NCI-H187 (cell line): ENCODE data around the gene RALGAPA2.

Experiments
- DNase-seq, 2 experiments: peaks; one replicate each; lab custom pipeline; 2025; lab: John Stamatoyannopoulos, UW

Gene RALGAPA2

DNA sequence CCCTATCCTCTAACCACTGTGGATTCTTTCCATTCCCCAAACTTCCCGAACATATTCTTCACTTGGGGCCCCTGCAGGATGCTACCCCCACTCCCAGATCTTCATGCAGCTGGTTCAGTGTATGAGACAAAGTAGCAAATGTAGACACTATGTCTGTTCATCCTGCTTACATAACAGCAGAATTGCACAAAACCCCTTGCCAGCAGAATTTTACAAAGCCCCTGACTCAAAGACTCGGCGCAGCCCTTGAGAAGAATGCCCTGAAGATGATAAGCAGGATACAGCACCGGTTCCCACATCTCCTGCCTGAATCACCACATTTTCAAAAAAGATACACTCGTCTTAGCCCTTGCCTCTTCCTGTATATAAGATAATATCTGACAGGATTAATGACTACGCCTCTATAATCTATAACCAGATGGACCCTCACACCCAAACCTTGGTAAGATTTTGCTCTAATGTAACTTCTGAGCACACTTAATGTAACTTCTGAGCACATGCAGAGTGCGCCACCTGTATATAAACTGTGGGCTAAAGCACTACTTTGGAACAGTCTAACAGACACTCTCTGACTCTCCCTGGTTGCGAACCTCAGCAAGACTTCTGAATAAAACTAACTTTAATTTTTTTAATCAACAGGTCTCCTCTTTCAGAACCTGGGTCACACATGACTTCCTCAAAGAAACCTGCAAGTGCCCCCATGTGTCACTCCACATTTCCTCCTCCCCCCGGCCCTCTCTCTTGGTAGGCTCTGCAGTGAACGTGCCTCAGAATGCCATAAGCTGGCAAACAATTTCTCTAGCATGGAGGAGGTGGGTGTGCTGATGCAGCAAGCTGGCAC is 28.7 kb downstream of the RALGAPA2 start:
- DNase-seq: no peak

DNA sequence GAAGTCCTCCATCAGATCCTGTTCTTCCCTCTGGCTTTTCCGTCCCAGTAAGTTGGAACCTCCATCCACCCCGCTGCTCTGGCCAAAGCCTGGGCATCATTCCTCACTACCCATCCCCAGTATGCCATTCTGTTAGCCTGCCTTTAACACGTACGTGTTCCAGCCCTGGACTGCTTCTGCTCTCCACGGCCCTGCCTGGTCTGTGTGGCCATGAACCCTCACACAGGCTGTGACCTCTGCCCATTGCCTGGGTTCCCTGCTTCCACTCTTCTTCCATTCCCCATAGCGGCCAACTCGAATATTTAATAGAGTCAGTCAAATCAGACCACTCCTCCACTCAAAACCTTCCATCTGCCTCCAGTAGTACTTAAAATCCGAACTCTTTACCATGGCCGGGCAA is 29.4 kb downstream of the RALGAPA2 start:
- DNase-seq: no peak

DNA sequence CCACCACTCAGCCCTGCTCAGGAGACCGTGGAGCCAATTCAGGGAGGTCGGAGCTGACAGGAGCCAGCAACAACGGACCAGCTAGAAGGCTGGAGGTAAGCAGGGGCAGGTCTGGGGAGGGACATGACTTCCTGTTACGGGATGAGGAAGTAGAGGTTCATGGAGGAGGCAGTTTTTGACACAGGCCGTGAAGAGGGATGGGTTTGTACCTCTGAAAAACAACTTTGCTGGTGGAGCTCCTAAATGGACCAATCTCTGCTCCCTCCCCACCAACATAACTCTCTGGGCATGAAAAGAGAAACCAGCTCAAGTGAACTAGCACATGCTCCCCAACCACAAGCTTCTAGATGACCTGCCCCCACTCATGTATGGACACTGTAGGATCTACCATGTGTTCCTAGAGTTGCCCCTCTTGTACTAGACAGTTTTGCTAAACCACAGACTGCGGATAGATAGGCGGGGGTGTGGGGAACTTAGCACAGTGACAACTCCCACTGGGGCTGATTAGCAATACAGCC is 31.4 kb downstream of the RALGAPA2 start:
- no peak for DNase-seq

DNA sequence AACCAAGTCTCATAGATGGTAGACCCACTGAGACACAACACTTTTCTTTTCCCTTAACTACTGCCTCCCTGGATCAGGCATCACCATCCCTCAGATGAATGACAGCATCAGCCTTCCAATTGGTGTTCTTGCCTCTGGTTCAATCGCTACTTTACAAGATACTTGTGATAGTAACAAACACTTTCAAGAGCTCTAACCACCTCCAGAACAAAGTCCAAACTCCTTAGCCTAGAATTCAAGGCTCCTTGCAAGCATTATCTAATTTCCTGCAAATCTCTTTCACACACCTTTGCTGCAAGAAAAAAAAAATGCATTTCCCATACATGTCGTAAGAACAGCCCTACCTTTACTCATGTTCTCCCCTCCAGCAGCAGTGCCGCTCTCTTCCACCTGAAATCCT is 33.1 kb downstream of the RALGAPA2 start:
- DNase-seq: no peak

DNA sequence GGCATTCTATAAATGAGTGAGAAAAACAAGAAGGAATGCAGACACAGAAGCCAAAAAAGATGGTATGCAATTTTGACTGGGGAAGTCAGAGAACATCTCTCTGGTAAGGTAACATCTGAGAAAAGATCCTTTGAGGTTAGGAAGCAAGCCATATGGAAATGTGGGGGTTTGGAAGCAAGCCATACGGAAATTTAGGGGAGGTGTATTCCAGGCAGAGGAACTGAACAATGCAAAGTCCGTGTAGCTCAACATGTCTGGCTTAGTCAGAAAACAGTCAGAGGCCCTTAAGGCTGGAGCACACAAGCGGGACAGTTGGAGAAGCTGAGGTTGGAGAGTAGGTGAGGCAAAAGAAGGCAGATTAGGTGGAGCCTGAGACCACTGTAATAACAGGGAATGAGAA is 35.3 kb downstream of the RALGAPA2 start:
- no peak for DNase-seq

DNA sequence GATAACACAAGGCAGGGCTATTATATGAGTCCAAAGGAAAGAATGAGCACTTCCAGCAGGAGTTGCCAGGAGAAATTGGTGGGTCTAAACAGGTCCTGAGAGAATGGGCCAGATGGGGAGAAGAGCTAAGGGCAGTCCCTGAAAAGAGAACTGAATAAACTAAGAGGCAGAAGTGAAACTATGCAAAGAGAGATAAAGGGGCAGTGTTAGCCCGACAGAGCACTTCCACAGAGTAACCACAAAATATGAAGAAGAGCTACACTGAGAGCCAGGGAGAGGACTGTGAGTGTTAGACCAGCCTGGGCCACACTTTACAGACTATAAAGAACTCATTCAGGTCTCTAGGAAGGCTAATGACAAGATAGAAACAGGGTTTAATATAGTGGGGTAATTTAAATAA is 43.8 kb downstream of the RALGAPA2 start:
- no peak for DNase-seq

DNA sequence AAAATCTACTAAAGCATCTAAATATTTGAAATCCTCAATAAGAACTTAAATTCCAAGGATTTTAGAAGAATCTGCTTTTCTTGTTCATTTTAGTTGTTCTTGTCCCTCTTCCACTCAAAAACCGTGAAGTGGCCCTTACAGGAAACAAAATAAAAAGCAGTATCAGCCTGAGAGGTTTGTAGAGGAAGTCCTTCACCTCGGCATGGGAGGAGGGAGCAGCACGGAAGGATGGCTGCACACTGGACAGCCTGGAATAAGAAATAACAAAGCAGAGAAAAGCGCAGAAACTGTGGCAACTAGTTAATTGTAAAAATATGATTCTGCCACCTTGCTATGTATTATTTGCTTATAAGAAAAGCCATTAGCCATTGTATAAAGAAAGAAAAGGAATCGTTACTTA is 46.1 kb downstream of the RALGAPA2 start:
- no peak for DNase-seq

DNA sequence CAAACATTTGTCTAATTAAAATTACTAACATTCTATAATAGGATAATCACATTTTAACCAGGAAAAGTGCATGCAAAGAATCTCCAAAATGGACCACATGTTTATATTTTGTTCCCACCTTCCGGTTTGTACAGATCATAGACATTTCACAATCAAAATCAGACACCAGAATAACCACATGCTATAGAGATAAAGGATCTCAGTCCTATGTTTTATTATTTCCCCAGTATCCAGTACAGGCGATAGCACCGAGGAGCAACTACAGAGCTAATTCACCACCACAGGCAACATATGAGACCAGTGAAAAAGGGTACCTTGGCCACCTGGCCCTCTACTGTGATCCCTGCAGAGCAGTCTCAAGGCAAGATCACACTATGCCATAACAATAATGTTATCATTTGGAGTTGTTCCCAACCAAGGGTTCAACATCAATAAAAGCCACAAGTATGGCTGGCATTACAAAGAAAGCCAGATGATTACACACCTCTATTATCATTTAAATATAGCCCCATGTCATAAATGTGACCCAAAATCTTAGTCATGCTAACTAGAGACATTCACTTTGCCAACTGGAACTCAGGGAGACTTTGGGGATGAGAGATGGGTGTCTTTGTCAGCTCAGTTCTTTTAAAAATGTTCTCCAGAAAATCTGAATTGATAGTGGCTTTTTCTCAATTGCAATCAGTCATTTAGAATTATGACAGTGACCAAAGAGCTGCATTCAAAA is 46.7 kb downstream of the RALGAPA2 start:
- no peak for DNase-seq

DNA sequence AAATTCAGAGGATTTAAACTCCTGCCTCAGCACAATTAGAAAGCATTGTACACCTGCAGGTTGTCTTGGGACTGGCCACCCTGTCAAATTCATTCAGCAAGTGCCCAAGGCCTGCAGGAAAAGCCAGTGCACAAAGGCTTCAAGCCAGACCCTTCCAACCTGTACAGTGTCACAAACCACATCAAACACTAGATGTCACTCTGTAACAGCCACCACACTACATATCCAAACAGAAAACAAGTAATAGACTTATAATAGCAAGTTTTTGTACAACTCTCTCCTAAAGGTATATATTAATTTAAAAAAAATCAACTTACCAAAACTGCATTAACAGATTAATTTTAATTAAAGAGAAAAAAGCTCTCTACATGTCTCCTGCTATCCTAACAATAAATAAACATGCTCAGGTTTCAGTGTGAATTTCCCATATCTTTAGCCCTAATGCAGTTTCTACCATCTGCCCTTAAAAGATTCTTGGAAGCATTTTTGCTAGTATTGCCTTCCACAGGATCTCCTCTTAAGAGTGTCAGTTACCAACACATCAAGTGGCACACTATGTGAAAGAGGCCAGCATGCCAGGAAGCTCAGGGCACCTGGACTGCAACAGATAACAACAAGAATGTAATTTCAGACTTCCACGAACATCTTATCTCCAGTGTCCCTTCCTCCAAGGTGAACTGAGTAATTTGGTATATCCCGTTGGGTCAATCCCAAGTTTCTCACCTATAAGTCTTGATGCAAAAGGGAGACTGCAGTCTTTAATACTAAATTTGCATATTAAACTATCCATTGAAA is 47.5 kb downstream of the RALGAPA2 start:
- no peak for DNase-seq

DNA sequence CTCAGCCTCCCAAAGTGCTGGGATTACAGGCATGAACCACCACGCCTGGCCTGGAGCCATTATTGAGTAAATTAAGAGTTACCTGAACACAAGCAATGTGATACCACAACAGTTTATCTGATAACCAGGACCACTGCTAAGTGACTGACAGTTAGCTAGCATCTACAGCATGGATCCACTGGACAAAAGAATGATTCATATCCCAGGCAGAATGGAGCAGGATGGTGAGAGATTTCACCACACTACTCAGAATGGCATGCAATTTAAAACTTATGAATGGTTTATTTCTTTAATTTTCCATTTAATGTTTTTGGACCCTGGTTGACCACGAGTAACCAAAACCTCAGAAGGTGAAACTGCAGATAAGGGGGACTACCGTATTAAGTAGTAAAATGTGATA is 48.6 kb downstream of the RALGAPA2 start:
- no peak for DNase-seq

DNA sequence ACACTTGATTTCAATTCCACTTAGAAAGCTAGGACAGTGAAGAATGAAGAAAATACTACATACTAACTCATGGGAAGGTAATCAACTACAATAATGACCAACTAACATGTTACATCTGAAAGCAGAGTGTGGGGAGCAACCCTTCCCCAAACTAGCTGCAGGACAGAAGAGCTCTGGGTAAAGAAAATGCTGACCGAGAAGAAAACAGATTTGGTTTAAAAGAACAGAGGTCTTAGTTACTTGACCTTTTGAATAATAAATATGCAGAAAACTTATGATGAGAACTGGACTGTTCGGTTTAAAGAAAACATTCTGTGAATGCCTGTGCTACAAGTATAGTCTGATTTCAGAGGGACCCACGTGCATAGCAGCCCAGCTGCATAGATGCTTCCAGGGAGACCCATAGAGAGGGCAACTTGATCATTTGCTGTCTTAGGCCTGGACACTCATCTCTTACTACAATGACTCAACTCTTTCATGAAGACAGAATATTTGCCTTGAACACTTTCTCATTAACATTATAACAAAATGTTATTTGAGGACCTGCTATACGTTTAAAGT is 53.5 kb downstream of the RALGAPA2 start:
- no peak for DNase-seq

DNA sequence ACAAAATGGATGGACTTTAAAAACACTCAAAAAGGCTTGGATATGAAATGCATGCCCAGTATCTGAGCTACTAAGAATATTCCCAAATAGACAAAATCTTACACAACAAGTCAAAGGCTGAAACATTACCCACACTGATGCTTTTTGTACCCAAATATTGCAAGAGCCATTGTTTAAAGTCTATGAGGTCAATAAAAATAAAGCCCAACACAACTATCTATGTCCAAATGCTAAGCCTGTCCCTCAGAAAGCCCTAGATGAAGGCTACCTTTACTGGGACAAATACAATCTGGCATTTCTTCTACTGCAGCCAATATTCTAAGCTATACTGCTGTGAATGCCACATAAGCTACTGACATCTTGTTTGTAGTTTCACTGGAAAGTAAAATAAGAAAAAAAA is 54.3 kb downstream of the RALGAPA2 start:
- no peak for DNase-seq

DNA sequence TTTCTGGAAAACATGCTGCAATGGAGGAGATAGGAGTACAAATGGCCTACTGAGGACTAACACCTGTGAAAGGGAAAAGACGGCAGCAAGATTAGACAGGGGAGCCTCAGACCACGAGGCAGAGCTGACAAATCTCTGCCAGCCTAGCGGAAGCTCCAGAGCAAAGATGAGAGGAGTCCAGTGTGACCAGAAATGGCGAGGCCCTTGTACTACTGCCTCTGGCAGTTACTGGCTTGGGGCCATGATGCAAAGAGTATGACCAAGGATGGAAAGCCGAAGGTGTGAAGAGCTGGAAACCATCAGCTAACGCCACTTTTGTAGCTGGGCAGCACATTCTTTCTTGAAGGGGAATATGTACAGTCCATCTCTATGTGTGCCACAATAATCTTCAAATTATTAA is 55.4 kb downstream of the RALGAPA2 start:
- no peak for DNase-seq

DNA sequence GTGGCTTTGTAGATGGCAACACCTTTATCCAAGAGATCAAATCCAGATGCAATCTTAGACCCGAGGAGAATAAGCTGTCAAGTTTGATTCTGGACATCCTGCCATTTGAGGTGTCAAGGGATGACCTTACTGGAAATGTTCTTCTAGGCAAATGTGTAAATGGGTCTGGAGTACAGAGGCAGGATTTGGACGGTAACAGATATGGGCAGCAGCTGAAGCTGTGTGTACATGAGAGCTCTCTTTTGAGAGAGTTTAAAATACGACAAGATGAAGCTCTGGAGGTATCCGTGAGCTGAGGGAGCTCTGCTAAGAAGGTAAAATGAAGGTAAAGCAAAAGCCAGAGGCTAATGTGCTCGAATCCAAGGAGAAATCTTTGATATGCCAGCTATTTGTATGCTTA is 56.6 kb downstream of the RALGAPA2 start:
- no peak for DNase-seq

DNA sequence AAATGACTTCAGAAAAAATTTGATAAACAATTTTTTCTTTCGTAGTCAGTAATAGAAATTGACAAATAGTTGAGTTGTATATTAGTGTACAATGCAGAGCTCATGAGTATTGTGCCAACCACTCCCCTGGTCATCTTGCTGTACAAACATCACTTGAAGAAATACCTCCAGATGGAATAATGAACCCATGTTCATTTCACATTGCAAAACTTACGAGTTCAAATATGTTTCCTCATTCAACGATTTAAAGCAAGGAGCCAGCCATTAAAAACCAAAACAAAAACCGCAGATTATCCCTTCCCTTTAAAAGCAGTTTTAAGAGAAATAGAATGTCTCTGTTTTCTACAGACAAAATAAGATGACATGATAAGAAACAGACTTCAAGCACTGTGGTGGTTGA is 62.5 kb downstream of the RALGAPA2 start:
- DNase-seq: no peak

DNA sequence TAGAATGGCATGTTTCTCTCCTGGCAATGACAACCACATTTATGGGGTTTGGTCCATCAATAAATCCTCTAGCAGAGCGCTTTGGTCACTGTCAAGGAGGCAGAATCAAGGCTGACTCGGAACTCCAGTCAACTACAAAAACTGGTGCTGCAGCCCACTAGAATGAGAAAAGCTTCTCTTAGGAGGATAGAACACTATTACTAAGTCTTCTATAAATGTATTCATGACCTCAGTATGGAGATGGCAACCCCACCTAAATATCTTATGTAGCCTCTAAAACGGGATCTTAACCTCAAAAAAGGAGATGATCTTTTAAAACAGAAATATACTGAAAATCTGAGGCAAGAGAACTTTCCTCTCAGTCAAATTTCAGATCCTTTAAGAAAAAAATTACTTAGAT is 68.5 kb downstream of the RALGAPA2 start:
- no peak for DNase-seq

DNA sequence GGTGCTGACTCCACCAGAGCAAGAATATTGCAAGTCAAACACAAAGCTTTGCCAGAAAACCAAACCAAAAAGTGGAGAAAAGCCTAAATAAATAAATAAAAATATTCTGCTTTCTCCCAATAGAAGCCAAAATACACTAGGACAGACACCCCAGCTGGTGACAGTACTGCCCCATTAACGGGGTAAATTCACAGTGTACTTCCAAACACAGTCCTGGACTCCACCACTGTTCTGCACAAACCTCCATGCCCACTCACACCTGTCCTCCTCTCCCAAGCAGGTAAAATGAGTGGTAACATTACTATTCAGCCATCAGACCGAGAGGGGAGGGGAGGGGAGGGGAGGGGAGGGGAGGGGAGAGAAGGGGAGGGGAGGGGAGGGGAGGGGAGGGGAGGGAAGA is 70.7 kb downstream of the RALGAPA2 start:
- DNase-seq: no peak

DNA sequence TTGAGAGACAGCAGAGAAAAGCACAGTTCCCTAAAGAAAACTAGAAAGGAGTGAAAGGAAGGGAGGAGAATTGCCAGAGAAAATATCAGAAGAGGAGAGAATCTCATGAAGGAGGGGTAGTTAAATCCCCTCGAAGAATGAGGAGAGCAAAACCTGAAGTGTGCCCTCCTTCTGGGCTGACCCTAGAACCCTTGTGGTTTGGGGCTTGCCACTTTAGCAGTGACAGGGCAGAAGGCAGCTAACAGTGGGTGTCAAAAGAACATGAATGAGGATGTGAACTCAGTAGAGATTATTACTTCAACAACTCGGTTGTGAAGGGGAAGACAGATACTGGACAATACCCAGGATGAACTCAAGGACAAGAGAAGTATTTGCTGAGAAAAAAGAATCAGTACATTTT is 73.6 kb downstream of the RALGAPA2 start:
- DNase-seq: no peak

DNA sequence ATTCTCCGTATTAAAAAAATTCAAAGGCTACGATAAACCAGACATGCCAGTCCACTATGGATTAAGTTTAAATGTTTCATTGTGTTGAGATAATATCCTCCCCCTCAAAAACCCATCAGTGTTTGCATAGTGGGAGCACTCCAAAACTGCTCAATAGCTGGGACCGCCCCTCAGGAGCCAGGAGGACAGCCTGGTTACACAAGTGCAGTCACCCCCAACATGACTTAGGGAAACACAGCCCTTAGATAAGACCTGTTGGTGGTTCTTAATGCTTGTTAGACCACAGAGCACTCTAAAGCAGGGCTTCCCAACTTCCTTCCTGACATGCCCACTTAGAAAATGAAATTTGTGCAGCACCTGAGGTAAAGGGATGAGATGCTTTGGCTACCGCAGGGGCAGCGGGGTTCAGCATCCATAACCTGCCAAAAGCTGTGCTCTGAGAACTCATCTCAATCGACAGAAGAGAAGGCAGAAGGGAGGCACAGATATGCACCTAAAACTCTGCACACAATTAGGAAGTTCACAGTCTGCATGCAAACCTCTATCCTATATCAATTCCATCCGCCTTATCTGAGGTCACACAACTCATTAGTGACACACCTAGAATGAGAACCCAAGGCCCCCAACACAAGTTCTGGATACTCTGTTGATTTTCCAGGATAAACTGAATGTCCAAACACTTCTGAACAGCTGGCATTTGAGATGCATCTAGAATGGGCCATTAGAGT is 74.3 kb downstream of the RALGAPA2 start:
- DNase-seq: no peak

DNA sequence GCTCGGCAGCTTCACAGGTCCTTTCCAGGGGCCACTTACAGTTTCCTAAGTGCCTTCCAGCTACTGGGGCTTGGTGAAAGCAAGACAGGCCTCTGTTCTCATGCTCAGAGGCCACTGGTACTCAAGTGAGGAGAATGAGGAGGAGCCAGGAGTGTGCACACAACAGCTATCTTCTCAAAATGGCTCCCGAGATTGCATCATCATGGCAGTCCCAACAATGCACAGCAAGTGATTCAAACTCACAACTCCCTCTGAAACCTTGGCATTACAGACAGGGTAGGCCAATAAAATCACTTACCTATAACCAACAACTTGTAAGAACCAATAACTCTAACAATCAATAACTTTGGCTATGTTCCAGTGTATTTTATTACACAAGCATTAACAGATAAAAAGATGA is 77.4 kb downstream of the RALGAPA2 start:
- DNase-seq: no peak

DNA sequence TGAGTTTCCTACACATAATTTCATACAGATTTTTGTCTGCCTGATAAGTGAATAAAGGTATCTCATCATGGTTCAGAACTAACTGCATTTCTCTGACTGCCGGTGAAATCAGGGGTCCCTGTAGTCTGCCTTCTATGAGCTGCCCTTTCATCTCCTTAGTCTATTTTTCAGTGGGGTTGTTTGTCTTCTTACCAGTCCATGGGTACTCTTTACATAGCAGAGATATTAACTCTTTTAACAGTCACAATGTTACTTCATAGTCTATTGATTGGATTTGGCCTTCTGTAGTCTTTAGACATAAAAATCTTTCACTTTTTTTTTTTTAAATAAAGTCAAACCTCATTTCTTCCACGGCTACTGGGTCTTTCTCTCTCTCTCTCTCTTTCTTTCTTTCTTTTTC is 79.8 kb downstream of the RALGAPA2 start:
- no peak for DNase-seq

DNA sequence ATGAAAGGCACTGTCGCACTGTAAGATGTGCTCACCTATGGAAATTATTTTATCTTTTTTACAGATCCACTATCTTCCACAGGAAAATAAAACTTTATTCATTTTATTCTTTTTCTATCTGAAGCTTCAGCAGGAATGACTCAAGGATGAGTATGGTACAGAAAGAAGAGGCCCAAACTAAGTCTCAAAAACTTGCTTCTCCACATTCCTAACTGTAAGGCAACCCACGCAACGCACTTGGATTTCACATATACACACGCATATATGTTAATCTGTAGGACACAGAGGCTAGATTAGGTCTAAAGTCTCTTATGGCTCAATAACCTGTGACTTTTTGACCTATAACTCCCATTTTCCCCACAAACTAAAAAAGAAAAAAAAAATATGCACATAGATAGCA is 81.9 kb downstream of the RALGAPA2 start:
- no peak for DNase-seq
